ENCODE measurements around the gene FIG4.

FIG4 gene

GRCh38 chr6:109782491-109782999 lies 91.4 kb downstream of the FIG4 start:
- no peaks in the 10 kb centered on the region for H3K4me1 ChIP-seq
- no peaks in the 10 kb centered on the region for H3K27me3 ChIP-seq
- H3K27ac ChIP-seq = no peak overlapping the region
- H3K9me3 ChIP-seq = no peaks in the 10 kb centered on the region
- no peak overlapping the region for H3K4me3 ChIP-seq
- TF ChIP-seq, protein P1, sequence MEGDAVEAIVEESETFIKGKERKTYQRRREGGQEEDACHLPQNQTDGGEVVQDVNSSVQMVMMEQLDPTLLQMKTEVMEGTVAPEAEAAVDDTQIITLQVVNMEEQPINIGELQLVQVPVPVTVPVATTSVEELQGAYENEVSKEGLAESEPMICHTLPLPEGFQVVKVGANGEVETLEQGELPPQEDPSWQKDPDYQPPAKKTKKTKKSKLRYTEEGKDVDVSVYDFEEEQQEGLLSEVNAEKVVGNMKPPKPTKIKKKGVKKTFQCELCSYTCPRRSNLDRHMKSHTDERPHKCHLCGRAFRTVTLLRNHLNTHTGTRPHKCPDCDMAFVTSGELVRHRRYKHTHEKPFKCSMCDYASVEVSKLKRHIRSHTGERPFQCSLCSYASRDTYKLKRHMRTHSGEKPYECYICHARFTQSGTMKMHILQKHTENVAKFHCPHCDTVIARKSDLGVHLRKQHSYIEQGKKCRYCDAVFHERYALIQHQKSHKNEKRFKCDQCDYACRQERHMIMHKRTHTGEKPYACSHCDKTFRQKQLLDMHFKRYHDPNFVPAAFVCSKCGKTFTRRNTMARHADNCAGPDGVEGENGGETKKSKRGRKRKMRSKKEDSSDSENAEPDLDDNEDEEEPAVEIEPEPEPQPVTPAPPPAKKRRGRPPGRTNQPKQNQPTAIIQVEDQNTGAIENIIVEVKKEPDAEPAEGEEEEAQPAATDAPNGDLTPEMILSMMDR (IDR thresholded peaks at IDR 0.05) = no peak
- peaks cover 8 to 22% (median 21%) of the 10 kb centered on the region in 3 donors for H3K36me3 ChIP-seq
- intact Hi-C loops (cut with DNase I; ENCODE audit: low total_unique reads) = no loop called here
- no peak for DNase-seq

- H3K4me1 ChIP-seq = peaks cover 0 to 4% (median 0%) of the 10 kb centered on the region in 4 donors
- intact Hi-C loops (cut with DNase I; ENCODE audit: low total_unique reads) = no loop called here
- H3K27ac ChIP-seq = no peak overlapping the region
- H3K36me3 ChIP-seq = peaks cover 12 to 22% (median 13%) of the 10 kb centered on the region in 3 donors
- TF ChIP-seq, protein P1 (IDR thresholded peaks at IDR 0.05) = no peak
- H3K4me3 ChIP-seq = no peak overlapping the region
- no peaks in the 10 kb centered on the region for H3K27me3 ChIP-seq
- H3K9me3 ChIP-seq = no peaks in the 10 kb centered on the region
- DNase-seq = no peak
Observed at GRCh38 chr6:109783250-109783986, 92.3 kb downstream of the FIG4 start.

DNA sequence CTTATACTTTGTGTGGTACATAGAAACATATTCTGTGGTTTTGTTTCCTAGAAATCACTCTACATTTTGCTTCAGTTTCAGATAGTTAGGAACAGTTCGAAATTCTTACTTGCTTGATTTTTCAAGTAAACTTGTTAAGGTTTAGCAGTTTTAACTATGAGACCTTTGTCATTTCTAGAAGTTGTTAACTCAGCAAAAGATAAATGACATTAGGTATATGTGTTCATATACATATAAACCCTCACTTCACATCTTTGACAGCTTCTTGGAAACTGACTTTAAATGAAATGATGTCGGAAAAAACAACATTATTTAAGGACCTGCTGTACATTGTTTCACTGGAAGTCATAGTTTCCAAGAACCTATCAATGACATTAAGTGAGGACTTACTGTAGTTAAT lies 96.2 kb downstream of the FIG4 start:
- Histone ChIP-seq H3K27ac (no peak overlapping the region), H3K4me3 (no peak overlapping the region), H3K36me3 (peaks cover 13 to 22% (median 19%) of the 10 kb centered on the region in 3 donors), H3K27me3 (no peaks in the 10 kb centered on the region), H3K4me1 (peaks cover 0 to 23% (median 0%) of the 10 kb centered on the region in 4 donors), H3K9me3 (no peaks in the 10 kb centered on the region)
- intact Hi-C loops (cut with DNase I; ENCODE audit: low total_unique reads) = no loop called here
- TF ChIP-seq, protein P1 (IDR thresholded peaks at IDR 0.05) = no peak
- DNase-seq = no peak

DNA sequence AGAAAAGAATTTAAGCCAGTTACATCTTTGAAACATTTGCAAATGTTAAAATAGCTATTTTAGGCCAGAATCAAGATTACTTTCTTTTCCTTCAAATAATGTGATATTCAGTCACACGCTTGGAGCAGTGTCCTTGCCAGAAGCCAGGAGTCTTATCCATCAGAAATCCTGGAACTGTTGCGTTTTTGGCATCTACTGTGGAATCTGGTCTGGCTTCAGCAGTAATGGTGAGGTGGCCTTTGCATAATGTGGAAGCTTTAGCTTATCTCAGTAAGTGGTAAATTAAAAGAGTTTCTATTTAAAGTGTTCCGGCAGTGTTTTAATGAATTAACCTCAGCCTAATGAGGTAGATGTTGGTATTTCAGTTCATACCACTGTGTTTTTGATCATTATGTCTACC lies 97.6 kb downstream of the FIG4 start:
- Histone ChIP-seq H3K4me1 (peaks cover 0 to 28% (median 5%) of the 10 kb centered on the region in 4 donors), H3K4me3 (no peak overlapping the region), H3K9me3 (no peaks in the 10 kb centered on the region), H3K27me3 (no peaks in the 10 kb centered on the region), H3K36me3 (peaks cover 13 to 25% (median 19%) of the 10 kb centered on the region in 3 donors), H3K27ac (no peak overlapping the region)
- TF ChIP-seq, protein P1 (IDR thresholded peaks at IDR 0.05) = no peak
- intact Hi-C loops (cut with DNase I; ENCODE audit: low total_unique reads) = no loop called here
- DNase-seq = peak in 1 of 2 donors; percentile 44

DNA sequence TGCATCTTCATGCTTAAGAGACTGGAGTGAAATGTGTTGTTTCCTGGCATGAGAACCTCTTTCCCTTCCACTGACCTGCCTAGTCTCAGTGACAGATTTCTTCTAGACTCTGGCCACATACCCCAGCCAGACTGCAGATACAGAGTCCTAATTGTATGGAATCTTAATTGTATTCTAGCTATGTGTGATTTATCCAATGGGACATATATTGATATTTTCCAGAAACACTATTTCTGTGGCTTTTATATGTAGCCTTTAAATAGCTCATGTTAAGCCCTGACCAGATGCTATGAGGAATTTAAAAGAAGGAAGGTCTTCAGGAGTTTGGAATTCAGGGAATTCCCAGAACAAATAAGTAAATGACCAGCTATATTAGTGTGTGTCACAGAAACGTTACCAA lies 99.0 kb downstream of the FIG4 start:
- intact Hi-C loops (cut with DNase I; ENCODE audit: low total_unique reads) = no loop called here
- H3K9me3 ChIP-seq = no peaks in the 10 kb centered on the region
- DNase-seq = no peak
- no peak overlapping the region for H3K27ac ChIP-seq
- H3K27me3 ChIP-seq = no peaks in the 10 kb centered on the region
- TF ChIP-seq, protein P1 (IDR thresholded peaks at IDR 0.05) = no peak
- peaks cover 0 to 37% (median 14%) of the 10 kb centered on the region in 4 donors for H3K4me1 ChIP-seq
- no peak overlapping the region for H3K4me3 ChIP-seq
- H3K36me3 ChIP-seq = peaks cover 13 to 25% (median 19%) of the 10 kb centered on the region in 3 donors
